ENCODE data around the gene MEIKIN. TPM values are rescaled to one million over a fixed set of nuclear protein-coding genes. Genes with fewer than 3 reads are reported as not detected.

MEIKIN gene
- total RNA-seq, result not detected

GRCh38 chr5:131945551-131946168, at the start of gene MEIKIN:
MEIKIN (minus strand) TSS chr5:131945663; CDS start chr5:131945505, 158 bp downstream.
- intact Hi-C loops (cut with DNase I), result no loop called here
- DNase-seq (ENCODE audit: low spot score) (no peak), ATAC-seq (no peak)

- intact Hi-C loops (cut with DNase I), result no loop called here
- ATAC-seq (no peak), DNase-seq (ENCODE audit: low spot score) (no peak)
Measured at GRCh38 chr5:131994533-131995226, 49.2 kb upstream of the MEIKIN start.

GRCh38 chr5:131994090-131994489, 48.6 kb upstream of the MEIKIN start:
- DNase-seq (ENCODE audit: low spot score) (no peak), ATAC-seq (no peak)
- intact Hi-C loops (cut with DNase I), result no loop called here

GRCh38 chr5:131993676-131994075, 48.2 kb upstream of the MEIKIN start:
- intact Hi-C loops (cut with DNase I), result no loop called here
- DNase-seq (ENCODE audit: low spot score), result no peak
- no peak for ATAC-seq

GRCh38 chr5:131992370-131992769, 46.9 kb upstream of the MEIKIN start:
- ATAC-seq (no peak), DNase-seq (ENCODE audit: low spot score) (no peak)
- intact Hi-C loops (cut with DNase I), result no loop called here

GRCh38 chr5:131991593-131992324, 46.3 kb upstream of the MEIKIN start:
- DNase-seq (ENCODE audit: low spot score) (no peak), ATAC-seq (no peak)
- intact Hi-C loops (cut with DNase I), result no loop called here

- intact Hi-C loops (cut with DNase I), result no loop called here
- ATAC-seq (no peak), DNase-seq (ENCODE audit: low spot score) (no peak)
Measured at GRCh38 chr5:131990716-131991115, 45.3 kb upstream of the MEIKIN start.

- no peak for DNase-seq (ENCODE audit: low spot score)
- intact Hi-C loops (cut with DNase I), result no loop called here
- no peak for ATAC-seq
Measured at GRCh38 chr5:131988601-131989000, 43.1 kb upstream of the MEIKIN start.

- ATAC-seq (no peak), DNase-seq (ENCODE audit: low spot score) (no peak)
- intact Hi-C loops (cut with DNase I), result no loop called here
Measured at GRCh38 chr5:131987251-131987650, 41.8 kb upstream of the MEIKIN start.

- ATAC-seq, result no peak
- intact Hi-C loops (cut with DNase I), result no loop called here
- no peak for DNase-seq (ENCODE audit: low spot score)
Measured at GRCh38 chr5:131986161-131986912, 40.9 kb upstream of the MEIKIN start.

- intact Hi-C loops (cut with DNase I), result no loop called here
- ATAC-seq (no peak), DNase-seq (ENCODE audit: low spot score) (no peak)
Measured at GRCh38 chr5:131984956-131985665, 39.6 kb upstream of the MEIKIN start.

- no peak for DNase-seq (ENCODE audit: low spot score)
Measured at GRCh38 chr5:131983244-131983771, 37.8 kb upstream of the MEIKIN start.

GRCh38 chr5:131981516-131981915, 36.1 kb upstream of the MEIKIN start:
- no peak for DNase-seq (ENCODE audit: low spot score)
- ATAC-seq, result no peak
- intact Hi-C loops (cut with DNase I), result no loop called here

More at GRCh38 chr5:131983244-131983771, 37.8 kb upstream of the MEIKIN start:
- peak; percentile 74 for ATAC-seq
- intact Hi-C loops (cut with DNase I), result no loop called here

GRCh38 chr5:131980696-131981095, 35.2 kb upstream of the MEIKIN start:
- DNase-seq (ENCODE audit: low spot score) (no peak), ATAC-seq (no peak)
- intact Hi-C loops (cut with DNase I), result no loop called here

GRCh38 chr5:131979816-131980215, 34.4 kb upstream of the MEIKIN start:
- ATAC-seq (no peak), DNase-seq (ENCODE audit: low spot score) (peak; percentile 7)
- intact Hi-C loops (cut with DNase I), result no loop called here

- no peak for ATAC-seq
Measured at GRCh38 chr5:131977212-131977604, 31.7 kb upstream of the MEIKIN start.

GRCh38 chr5:131976414-131977211, 31.1 kb upstream of the MEIKIN start:
- DNase-seq (ENCODE audit: low spot score), result no peak
- intact Hi-C loops (cut with DNase I), result no loop called here
- no peak for ATAC-seq

More at GRCh38 chr5:131977212-131977604, 31.7 kb upstream of the MEIKIN start:
- intact Hi-C loops (cut with DNase I), result no loop called here
- DNase-seq (ENCODE audit: low spot score), result no peak

Measured in sciatic nerve (tissue), 2 donors.